Suppressor macrophage treated with lipopolysaccharide for 4 hours (primary cell): ENCODE data around the gene RIN2.

Source experiments
- DNase-seq: peaks from one replicate; pipeline ENCODE4 v3.0.0-alpha.2; 2020

RIN2 gene, protein sequence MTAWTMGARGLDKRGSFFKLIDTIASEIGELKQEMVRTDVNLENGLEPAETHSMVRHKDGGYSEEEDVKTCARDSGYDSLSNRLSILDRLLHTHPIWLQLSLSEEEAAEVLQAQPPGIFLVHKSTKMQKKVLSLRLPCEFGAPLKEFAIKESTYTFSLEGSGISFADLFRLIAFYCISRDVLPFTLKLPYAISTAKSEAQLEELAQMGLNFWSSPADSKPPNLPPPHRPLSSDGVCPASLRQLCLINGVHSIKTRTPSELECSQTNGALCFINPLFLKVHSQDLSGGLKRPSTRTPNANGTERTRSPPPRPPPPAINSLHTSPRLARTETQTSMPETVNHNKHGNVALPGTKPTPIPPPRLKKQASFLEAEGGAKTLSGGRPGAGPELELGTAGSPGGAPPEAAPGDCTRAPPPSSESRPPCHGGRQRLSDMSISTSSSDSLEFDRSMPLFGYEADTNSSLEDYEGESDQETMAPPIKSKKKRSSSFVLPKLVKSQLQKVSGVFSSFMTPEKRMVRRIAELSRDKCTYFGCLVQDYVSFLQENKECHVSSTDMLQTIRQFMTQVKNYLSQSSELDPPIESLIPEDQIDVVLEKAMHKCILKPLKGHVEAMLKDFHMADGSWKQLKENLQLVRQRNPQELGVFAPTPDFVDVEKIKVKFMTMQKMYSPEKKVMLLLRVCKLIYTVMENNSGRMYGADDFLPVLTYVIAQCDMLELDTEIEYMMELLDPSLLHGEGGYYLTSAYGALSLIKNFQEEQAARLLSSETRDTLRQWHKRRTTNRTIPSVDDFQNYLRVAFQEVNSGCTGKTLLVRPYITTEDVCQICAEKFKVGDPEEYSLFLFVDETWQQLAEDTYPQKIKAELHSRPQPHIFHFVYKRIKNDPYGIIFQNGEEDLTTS

DNA sequence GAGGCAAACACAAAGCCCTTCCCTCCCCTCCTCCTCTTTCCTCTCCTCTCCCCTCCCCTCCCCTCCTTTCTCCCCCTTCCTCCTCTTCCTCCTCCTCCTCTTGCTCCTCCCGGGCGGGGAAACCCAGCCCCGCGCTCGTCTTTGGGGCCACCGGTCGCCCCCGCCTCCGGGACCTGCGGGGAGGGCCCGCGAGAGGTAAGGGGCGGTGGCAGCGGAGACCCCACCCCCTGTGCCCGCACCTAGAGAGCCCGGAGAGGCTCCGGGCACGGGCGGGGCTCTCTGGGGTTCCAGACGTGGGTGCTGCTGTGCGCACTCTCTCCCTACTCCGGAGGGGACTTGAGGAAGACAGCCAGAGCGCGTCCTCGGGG, at the start of gene RIN2:
Gene RIN2 (plus strand): TSS at position 126 of the 368 bp plus-strand sequence. CDS start 131,344 bp downstream, outside the sequence.
- no peak for DNase-seq

DNA sequence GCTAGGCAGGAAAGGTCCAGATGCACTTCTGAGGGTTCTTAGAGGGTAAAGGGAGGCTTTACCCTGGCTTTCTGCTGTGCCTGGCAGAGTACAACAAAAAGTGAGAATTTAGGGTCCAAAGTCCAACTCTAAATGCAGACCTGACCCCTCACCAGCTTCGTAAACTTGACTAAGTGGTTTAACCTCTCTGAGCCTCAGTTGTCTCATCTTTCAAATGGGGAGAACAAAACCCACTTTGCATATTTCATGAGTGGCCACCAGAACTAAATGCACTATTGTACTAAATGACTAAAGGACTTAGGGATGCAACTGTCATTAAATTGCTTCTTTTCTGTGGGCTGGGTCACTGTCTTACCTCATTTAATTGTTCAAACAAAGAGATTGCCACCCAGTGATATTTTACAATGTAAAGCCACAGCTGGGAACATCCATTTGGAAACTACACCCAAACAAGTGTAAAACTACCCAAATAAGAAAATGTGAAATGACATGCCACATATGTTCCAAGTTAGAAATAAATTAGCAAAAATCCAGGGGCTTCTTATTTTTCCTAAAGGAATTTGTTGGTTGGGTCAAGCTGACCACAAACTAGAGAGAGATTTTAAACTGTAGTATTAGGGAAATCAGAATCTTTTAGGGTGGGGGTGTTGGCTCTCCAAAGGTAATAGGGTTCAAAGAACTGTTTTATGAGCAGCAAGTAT, 48.3 kb upstream of the RIN2 start:
- no peak for DNase-seq

DNA sequence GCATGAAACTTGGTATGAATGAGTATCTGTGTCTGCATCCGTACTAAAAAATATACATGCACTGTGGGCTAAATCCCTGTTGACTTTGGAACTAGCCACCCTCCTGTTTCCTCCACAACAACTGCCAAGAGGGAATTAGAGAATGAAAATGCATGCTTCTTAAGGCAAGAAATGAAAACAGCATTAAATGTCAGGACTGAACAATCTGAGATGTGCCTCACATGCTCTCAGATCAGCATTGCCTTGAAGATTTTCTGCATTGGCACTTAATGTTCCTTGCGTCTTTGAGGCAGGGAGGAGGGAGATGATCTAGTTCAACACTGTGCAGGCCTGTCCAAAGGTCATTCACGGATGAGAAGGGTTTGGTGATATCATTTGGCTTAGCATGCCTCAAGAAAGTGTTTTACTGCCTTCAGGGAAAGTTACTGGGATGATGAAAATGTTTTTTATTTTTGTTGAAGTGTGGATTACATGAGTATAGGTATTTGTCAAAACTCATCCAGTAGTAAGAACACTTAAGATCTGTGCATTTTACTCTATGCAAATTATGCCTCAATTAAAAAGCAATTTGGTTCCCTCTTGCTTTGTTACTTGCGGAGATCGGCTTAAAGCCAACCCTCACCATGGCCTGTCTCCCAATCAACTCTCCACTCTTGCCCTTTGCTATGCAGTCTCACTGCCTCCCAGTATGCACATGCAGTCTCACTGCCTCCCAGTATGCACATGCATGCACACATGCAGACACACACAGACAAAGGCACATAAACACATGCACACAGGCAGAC, 47.5 kb upstream of the RIN2 start:
- no peak for DNase-seq

DNA sequence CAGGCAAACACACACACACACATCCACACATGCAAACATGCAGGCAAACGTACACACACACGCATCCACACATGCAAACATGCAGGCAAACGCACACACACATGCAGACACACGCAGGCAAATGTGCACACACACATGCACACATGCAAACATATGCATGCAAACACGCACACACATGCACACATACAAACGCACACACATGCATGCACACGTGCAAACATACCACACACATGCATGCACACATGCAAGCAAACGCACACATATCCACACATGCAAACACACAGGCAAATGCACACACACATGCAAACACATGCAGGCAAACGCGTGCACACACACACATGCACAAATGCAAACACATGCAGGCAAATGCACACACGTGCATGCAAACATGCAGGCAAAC, 46.9 kb upstream of the RIN2 start:
- no peak for DNase-seq

DNA sequence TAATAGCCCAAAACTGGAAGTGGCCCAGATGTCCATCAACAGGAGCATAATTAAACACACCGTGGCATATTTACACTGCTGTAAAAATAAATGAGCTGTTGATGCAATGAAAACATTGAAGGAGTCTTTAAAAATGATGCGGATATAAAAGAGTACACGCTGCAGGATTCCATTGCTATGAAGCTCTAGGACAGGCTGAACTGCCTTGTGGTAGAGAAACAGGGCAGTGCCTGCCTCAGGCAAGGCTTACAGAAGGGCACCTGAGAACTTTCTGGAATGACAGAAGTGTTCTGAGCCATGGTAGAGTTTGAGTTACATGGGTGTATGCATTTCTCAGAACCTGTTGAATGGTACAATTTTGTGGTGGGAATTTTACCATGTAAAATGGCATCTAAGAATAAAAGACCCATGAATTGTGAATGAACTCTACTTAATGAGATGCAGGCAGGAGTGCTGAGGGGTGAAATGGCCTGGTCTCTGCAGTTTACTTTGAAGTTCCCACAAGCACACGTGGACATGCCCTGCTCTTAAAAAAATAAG, 45.3 kb upstream of the RIN2 start:
- no peak for DNase-seq

DNA sequence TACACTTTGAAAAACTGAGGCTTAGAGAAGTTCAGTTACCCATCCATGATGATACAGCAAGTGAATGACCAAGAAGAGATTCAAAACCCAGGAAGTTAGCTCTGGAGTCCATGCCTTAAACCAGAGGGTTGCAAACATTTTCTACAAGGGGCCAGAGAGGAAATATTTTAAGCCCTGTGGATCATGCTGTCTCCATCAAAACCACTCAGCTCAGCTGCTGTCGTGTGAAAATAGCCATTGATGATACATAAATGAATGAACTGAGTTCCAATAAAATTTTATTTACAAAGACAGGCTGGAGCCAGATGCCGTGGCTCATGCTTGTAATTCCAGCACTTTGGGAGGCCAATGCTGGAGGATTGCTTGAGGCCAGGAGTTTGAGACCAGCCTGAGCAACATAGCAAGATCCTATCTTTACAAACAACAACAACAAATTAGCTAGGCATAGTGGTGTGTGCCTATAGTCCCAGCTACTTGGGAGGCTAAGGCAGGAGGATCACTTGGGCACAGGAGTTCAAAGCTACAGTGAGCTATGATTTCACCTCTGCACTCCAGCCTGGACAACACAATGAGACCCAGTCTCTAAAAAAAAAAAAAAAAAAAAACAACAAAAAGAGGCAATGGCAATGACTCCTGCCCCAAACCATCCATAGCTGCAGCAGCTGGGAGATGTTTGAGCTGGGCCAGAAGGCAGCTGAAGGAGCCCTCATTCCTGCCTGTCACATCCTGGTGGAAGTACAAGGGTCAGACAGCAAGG, 44.1 kb upstream of the RIN2 start:
- no peak for DNase-seq

DNA sequence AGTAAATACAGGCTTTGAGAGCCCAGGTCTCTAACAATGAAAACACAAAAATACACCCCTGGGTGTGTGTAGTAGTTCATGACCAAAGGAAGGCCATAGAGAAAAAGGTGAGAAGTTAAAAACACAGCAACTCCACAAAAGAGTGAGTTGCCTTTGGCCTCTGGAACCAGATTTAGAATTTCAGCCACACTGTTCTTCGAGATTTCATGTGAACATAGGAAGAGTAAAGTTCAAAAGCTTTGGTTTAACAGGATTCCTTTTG, 43.5 kb upstream of the RIN2 start:
- no peak for DNase-seq

DNA sequence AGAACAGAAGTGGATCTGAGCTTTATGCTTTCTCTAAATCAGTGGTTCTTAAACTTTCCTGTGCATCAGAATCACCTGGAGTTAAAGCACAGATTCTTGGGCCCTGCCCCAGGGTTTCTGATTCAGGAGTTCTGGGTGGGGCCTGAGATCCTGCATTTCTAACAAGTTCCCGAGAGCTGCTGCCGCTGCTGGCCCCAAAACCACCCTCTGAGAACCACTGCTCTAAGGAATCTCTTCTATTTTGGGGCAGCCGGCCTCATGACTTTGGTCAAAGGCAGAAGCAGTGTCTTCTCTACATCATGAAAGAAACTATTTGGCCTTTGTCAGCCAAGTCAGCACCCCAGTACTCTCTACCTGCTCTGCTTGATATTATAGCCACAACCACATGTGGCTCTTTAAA, 42.1 kb upstream of the RIN2 start:
- no peak for DNase-seq

DNA sequence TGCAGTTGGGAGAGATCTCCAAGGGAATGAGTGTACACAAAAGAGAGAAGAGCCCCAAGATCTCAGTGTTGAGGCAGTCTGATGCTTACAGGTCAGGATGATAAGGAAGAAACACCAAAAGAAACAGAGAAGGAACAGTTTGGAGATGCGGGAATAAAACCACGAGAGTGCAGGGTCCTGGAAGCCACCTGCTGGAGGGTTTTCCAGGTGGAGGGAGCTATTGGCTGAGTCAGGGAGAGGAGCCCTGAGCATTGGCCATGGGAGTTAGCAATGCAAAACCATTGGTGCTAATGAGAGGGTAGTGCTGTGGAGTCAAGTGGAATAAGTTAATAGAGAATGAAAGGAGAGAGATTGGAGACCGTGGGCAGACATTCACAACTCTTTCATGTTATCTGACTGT, 39.2 kb upstream of the RIN2 start:
- DNase-seq: no peak

DNA sequence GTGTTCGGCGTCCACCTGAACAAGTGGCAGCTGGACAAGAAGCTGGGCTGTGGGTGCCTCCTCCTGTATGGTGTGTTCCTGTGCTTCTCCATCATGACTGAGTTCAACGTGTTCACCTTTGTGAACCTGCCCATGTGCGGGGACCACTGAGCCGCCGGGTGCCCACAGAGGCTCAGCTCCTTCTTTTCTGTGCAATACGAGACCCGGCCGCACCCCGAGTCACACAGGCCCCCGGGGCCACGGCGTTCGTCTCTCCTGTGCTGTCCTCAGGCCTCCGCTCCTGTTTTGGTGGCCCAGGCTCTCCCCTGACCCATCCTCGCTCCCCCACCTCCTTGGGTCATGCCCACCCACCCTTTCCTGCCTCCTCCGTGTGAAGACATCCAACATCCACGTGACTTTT, 37.1 kb upstream of the RIN2 start:
- DNase-seq: no peak

DNA sequence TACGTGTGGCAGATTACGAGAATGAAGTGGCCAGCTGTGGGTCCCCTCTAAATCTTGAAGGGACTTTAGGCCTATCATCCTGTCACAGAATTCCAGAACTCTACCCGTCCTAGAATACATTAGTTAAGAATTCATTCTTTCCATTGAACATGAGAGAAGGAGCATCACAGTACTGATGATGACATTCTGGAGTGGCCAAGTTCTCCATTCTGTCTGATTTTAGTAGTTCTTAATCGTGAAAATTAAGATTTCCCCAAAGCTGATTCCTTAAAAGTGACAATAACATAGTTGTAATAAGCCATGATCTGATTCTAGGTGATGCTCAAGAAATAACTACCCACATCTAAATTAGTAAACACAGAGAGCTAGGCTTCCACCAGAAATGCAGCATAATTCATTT, 35.0 kb upstream of the RIN2 start:
- DNase-seq: peak; percentile 30

DNA sequence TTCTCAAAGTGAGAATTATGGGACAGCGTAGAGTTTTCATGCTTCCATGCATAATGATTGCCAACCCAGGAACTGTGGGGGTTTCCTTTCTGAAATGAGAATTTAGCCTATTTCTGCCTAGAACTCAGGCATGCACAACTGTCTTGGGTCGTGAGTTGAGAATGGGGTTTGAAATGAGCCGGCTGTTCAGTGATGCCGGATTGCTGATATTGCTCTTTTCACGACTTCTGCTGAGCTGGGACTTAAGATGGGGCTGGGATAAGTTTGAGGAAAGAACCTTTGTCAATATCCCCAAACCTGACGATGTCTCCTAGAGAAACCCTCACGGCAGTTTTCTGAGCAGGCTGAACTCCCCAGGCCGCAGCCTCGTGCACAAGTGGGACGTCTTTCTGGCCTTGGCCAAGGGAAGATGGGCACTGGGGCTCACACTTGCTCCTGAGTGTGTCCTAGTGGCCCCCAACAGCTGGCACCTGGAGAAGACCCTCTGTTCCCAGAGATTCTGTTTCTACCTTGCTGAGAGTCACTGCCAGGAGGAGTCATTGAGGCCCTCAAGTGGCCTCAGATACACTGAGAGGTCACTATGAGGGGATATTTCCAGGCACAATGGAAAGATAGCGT, 34.1 kb upstream of the RIN2 start:
- no peak for DNase-seq

DNA sequence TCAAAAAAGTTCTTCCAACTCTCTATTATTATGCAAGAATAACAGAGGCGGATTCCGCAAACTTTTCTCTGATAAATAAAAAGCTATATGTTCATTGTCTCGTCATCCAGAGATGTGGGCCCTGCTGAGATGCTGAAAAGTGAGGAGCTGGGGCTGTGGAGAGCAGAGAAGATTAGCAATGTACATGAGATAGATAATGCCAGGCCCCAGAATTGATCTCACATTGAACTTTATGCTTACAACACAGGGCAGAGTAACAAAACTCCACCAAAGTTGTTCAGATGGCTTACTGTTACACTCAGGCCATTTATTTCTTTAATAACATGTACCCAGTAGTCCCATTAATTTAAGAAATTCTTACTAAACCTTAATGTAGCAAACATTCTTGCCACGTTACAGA, 32.7 kb upstream of the RIN2 start:
- no peak for DNase-seq

DNA sequence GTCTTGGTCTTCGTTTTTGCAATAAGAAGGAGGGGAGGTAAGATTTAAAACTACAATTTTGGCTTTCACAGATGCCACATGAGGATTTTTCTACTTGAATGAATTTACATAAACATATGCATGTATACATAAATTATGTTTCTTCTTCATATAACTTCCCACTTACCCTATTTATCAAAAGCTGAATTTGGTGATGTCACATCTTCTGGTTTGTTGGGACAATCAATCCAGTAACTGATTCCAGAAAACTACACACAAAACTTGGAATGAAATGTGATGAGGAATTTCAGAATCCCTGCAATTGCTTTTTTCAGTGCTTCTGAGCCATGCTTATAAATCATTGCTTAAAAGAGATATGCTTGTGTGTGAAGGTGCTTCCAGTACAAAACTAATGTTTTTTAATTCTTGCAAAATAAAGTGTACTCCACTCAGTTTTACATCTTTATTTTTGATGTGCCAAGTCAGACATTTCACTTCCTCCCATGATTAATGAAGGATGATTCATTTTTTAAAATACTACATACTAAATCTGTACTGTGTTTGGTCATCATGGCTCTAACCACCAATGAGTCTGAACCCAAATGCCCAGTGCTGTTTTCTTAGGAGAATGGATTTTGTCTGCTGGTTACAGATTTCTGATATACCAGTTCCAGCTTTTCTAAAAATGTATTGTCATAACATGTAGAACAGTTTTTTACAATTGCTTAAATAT, 32.1 kb upstream of the RIN2 start:
- peak; percentile 77 for DNase-seq

DNA sequence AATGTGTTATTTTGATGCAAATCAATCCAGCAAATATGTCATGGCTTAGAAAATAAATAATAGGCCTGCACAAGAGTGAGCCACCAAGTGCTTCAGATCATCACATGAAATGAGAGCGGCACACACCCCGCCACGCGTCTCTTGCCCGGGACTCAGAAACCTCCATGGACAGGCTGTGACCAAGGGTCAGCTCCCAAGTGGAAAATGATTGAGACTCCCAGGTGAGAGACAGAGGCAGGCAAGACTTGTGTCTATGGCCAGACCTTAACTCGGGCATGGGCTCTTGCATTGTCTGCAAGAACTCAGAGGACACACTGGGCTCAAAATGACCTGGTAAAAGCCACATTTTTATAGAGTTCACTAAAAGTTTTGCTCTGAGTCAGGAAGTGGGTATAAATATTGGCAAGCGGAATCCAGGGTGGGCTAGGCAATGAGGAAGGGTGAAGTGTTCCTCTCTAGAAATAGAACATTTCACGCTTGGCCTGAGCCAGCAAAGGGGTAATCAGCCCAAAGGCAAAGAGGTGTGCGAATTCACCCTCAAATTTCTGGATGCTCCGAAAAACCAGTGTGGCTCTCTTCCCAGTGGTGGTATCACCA, 30.7 kb upstream of the RIN2 start:
- no peak for DNase-seq

DNA sequence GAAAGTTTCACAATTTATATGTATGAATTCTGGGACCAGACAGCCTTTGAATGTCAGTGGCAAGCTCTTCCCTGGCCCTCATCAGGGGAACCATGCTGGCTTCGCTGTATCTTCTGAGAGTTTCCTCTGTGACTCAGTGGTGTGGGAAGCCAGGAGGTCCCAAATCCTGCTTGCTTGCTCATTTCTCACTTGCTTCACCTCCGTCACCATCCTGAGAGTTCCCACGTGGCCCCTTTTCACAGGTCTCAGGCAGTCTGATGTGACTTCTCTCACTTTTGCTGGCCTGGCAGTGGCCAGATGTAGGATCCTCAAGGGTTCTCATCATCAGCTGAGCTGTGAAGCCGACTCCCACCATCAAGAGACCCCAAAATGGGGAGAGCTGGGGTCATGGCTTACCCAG, 28.4 kb upstream of the RIN2 start:
- DNase-seq: no peak

DNA sequence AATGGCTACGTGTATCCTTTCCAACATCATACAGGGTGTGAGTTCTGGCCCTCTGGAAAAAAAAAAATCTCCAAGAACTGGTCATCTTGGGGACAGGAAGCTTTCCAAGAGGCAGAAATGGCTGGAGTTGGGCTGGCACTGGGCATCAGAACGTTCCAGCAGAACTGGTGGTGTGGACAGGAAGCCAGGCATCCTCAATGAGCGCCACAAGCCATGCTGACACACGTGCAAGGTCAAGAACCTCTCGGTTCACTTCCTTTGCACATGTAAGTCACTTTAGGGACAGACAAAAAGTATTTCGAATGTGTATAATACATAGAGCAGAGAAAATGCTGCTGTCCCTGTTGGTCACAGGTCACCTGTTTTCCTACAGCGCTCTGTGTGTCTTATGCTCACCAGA, 27.4 kb upstream of the RIN2 start:
- no peak for DNase-seq

DNA sequence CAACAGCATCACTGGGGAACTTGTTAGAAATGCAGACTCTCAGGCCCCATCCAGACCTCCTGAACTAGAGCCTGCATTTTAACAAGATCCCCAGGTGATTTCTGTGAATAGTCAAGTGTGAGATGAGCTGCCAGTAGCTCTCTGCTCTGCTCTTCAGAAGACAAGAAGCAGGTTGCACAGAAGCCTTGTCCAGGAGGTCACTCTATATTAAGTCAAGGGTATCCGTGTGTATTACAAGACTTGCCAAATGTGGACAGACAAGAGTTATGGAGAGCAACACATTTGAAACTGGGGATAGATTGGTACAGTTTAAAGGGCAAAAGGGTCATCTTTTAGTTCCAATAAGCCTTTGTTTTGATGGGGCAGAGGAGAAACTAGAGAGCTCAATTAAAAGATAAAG, 23.2 kb upstream of the RIN2 start:
- DNase-seq: no peak

DNA sequence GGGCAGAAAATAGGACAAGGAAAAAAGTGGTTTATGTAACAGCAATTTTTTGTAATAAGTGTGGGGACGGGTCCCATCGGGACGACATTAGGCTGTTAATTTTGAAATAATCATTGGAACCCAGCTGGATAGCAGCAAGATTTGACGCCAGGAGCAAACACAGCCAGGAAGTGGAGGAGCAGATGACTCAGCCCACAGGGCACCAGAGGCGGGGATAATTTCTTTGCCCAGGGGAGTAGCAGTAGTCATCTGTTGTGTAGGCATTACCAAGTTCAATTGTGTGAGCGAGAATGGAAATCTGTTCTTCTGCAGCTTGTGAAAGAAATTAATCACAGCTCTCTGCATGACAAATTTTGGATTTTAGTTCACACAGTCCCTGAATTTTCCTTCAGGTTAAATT, 22.6 kb upstream of the RIN2 start:
- peak; percentile 91 for DNase-seq

DNA sequence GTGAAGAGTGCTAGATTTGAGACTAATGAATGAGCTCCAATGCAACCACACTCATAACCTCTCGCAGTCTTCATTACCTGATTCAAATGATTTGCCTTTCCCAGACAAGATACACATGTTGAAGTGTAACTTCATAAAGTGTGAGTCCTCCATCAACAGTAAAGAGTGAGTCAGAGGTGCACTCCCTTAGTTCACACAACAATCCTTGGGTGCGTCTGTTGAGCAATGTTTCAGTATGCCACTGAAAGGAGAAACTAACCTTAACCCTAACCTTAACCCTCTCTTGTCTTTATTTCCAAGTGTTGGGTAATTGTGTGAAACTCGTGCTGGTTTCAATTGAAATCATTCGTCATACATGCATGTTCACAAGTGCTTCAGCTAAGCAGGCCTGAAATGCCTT, 21.0 kb upstream of the RIN2 start:
- DNase-seq: peak; percentile 95
